SK-N-MC (cell line): ENCODE measurements around the gene RRP7A.

Experiments used
- EZH2 ChIP-seq: fragments of 200-600 bp; sonication (generic); IDR thresholded peaks from one replicate; pipeline ENCODE4 v1.6.1; 2017; ENCODE audit warnings: antibody characterized with exemption
- POLR2AphosphoS5 ChIP-seq: IDR thresholded peaks from 2 replicates; pipeline ENCODE4 v1.6.1; 2012; ENCODE audit warnings: mild to moderate bottlenecking, low read depth, low read length, borderline replicate concordance

DNA sequence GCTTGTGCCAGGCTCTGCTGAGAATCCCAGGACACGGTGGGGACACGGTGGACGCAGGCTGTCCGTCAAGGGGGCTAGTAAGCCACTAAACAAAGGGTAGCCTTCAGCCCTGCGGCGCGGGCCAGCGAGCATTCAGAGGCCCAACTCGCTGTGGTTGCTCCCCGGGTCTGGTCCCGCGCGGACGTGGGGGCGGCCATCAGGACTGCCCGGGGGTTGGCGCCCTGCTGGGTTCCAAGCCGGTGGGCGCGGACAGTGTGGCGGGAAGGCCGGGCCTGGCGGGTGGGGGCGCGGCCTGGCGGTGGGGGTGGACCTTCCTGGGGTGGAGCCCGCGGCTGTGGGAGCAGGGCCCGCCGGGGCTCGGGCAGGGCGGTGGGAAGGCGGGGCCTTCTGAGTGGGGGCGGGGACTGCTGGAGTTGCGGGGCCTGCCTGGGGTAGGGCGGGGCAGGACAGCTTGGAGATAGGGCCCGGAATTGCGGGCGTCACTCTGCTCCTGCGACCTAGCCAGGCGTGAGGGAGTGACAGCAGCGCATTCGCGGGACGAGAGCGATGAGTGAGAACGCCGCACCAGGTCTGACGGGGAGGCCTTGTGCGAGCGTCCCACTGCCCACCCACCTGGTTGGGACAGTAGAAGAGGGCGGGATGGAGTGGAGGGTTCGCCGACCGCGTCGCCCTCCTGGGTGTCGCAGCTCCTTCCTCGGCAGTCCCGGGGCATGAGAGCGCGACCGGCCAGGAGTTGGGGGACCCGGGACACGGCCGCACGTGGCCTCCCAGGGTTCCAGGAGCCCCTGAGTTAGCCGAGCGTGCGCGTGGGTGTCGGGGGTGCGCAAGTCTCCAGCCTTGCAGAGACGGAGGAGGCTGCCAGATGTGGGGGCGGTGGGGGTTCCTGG, 34.1 kb upstream of the RRP7A start, which contains the start of gene SERHL2:
- TF ChIP-seq EZH2 (no peak), POLR2AphosphoS5 (peak; percentile 50)
